NB4 (cell line): ENCODE data around the gene RANBP1.

ENCODE experiments used
- DNase-seq: peaks from one replicate; pipeline ENCODE4 v3.0.0; 2010; ENCODE audit warnings: low read depth
- H3K4me3 ChIP-seq: one replicate; pipeline ENCODE4 v1.5.1; 2011; ENCODE audit warnings: mild to moderate bottlenecking, low read depth, low read length, moderate library complexity
- MYC ChIP-seq: IDR thresholded peaks from 2 replicates; pipeline ENCODE4 v1.6.1; 2011; ENCODE audit warnings: low read depth, low read length
- POLR2A ChIP-seq: IDR thresholded peaks from 2 replicates; pipeline ENCODE4 v1.6.1; 2011; ENCODE audit warnings: mild to moderate bottlenecking; ENCODE audit not compliant: insufficient read length; ENCODE audit errors: extremely low read depth
- TF ChIP-seq, protein P1 (sequence below): IDR thresholded peaks from one replicate; pipeline ENCODE4 v1.5.1; 2012; ENCODE audit warnings: low read depth, low read length
- TF ChIP-seq, protein P2 (sequence below): IDR thresholded peaks from 2 replicates; pipeline ENCODE4 v1.6.1; 2011; ENCODE audit warnings: low read depth, low read length

The RANBP1 gene

DNA sequence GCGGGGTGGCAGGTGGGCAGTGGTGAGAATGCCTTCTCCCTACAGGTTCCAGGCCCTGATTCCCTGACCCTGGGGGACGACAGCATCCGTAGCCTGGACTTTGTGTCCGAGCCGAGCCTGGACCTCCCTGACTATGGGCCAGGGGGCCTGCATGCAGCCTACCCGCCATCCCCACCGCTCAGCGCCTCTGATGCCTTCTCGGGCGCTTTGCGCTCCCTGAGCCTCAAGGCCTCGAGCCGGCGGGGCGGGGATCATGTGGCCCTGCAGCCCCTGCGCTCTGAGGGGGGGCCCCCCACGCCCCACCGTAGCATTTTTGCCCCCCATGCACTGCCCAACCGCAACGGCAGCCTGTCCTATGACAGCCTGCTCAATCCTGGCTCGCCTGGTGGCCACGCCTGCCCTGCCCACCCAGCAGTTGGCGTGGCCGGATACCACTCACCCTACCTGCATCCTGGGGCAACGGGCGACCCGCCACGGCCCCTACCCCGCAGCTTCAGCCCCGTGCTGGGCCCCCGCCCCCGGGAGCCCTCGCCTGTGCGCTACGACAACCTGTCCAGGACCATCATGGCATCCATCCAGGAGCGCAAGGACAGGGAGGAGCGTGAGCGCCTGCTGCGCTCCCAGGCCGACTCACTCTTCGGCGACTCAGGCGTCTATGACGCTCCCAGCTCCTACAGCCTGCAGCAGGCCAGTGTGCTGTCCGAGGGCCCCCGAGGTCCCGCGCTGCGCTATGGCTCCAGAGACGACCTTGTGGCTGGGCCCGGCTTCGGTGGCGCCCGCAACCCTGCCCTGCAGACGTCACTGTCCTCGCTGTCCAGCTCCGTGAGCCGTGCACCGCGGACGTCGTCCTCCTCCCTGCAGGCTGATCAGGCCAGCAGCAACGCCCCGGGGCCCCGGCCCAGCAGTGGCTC is 27.1 kb downstream of the RANBP1 start:
- DNase-seq: no peak
- no peak overlapping the region for H3K4me3 ChIP-seq
- TF ChIP-seq POLR2A (no peak), MYC (no peak)
- TF ChIP-seq, protein P1, sequence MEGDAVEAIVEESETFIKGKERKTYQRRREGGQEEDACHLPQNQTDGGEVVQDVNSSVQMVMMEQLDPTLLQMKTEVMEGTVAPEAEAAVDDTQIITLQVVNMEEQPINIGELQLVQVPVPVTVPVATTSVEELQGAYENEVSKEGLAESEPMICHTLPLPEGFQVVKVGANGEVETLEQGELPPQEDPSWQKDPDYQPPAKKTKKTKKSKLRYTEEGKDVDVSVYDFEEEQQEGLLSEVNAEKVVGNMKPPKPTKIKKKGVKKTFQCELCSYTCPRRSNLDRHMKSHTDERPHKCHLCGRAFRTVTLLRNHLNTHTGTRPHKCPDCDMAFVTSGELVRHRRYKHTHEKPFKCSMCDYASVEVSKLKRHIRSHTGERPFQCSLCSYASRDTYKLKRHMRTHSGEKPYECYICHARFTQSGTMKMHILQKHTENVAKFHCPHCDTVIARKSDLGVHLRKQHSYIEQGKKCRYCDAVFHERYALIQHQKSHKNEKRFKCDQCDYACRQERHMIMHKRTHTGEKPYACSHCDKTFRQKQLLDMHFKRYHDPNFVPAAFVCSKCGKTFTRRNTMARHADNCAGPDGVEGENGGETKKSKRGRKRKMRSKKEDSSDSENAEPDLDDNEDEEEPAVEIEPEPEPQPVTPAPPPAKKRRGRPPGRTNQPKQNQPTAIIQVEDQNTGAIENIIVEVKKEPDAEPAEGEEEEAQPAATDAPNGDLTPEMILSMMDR: no peak
- TF ChIP-seq, protein P2, sequence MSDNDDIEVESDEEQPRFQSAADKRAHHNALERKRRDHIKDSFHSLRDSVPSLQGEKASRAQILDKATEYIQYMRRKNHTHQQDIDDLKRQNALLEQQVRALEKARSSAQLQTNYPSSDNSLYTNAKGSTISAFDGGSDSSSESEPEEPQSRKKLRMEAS: no peak

DNA sequence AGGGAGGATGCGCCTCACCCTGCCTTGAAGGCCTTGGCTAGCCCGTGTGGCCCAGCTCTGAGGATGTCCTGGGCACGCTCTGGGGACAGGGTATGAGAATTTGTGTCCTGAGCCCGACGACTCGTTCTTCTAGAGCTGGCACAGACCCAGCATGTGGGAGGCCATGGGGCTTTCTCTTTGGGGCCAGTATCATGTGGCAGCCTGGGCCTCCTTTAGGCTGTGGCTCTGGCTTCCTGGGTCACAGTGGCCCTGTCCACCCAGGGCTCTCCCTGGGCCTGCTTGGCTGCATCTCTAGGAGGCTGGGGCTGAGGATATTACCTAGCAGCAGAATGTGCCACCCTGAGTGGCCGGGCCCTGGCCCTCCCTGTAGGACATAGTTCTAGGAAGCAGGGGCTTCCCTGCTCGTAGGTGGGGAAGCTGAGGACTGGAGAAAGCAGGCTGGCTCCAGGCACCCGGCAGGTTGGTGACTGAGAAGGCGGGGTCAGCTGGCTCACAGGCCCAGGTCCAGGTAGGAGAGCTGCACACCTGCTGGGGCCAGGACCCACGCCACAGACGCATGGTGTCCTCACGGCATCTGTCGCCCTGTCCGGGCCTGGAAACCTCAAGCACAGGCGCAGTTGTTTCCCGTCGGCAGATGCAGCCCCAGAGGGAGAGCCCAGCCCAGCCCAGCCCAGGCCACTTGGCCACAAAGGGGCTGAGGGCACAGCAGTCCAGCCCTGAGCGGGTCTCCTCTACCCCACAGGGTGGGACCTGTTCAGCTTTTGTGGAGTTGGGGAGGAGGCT is 28.2 kb downstream of the RANBP1 start:
- TF ChIP-seq MYC (no peak), POLR2A (no peak)
- TF ChIP-seq, protein P1: no peak
- TF ChIP-seq, protein P2: no peak
- no peak overlapping the region for H3K4me3 ChIP-seq
- DNase-seq: no peak

DNA sequence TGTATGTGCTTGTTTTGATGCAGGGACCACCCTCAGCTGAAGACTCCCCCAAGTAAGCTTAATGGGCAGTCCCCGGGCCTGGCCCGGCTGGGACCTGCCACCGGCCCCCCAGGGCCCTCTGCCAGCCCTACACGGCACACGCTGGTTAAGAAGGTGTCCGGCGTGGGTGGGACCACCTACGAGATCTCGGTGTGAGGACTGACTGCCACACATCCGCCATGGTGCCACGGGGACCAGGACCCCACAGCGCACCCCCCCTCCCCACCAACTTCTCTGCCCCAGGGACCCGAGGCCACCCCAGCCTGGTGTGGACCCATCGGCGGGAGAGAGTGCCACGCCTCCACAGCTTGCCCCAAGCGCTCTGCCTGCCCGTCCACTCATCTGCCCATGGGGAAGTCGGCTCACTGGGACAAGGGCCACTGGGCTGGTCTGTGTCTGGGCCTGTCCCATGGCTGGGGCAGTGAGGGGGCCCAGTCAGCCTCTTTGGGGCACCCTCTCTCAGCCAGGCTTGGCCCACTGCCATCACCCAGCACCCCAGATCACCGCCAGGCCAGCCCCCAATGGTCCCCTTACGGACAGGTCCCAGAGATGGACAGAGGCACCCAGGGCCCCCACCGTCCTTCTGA is 29.4 kb downstream of the RANBP1 start:
- no peak overlapping the region for H3K4me3 ChIP-seq
- TF ChIP-seq, protein P1: no peak
- TF ChIP-seq MYC: no peak
- TF ChIP-seq, protein P2: no peak
- no peak for TF ChIP-seq POLR2A
- no peak for DNase-seq

DNA sequence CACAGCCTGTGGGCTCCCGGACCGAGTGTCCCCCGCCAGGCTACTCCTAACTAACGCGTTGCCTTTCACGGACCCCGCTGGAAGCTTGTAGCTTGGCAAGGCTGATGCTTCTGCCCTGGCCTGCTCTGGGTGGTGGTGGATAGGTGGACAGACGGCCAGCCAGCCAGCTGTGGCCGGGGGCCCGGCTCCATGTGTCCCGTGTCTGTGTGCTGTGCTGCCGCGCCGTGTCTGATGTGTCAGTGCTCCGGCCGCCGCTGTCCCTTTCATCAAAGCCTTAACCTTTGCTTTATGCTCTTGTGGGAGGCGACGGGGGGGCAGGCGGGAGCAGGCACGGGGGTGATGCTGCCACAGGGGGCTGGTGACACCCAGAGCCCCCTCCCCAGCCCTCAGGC is 29.9 kb downstream of the RANBP1 start:
- TF ChIP-seq, protein P1: no peak
- TF ChIP-seq, protein P2: no peak
- TF ChIP-seq MYC (no peak), POLR2A (no peak)
- DNase-seq: no peak
- no peak overlapping the region for H3K4me3 ChIP-seq

DNA sequence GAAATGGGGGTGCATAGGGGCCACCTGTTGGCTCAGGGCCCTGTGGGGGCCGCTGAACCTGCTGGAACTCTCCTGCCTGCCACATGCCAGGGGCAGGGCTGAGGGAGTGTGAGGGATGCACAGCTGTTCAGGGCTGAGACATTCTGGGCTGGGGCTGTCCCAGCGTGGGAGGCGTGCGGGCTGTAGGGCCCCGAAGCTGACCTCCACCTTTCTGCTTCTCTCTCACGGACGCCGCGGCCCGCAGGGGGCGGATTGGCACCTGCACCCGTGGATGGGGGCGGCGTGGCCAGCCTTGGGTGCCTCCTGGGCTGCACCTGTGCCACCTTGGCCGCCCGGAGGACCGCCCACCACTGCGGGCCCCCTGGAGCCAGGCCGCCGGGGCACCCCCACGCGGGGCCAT is 30.9 kb downstream of the RANBP1 start:
- TF ChIP-seq, protein P2: no peak
- TF ChIP-seq POLR2A (no peak), MYC (no peak)
- TF ChIP-seq, protein P1: no peak
- DNase-seq: no peak
- no peak overlapping the region for H3K4me3 ChIP-seq
